Measurements from ENCODE around the gene BEST4.
"Not testable (repeated sequence)": the region's sequence is repeated elsewhere in the genome, so short reads cannot be mapped to it uniquely, and the experiment has no call there.

BEST4 gene

GRCh38 chr1:44817771-44818495 is 30.0 kb upstream of the BEST4 start:
- no peak for TF ChIP-seq CTCF (IDR thresholded peaks at IDR 0.05; ENCODE audit: insufficient read depth, missing control alignments)
- DNase-seq (ENCODE audit: insufficient read length, low spot score) (no peak), FAIRE-seq (no peak)

- no peak for DNase-seq (ENCODE audit: insufficient read length, low spot score)
- FAIRE-seq: no peak
- TF ChIP-seq CTCF (IDR thresholded peaks at IDR 0.05; ENCODE audit: insufficient read depth, missing control alignments): no peak
Observed at GRCh38 chr1:44817307-44817706, 29.3 kb upstream of the BEST4 start.

- not testable (repeated sequence) for DNase-seq (ENCODE audit: insufficient read length, low spot score); FAIRE-seq
Observed at GRCh38 chr1:44815926-44816325, 28.0 kb upstream of the BEST4 start.

GRCh38 chr1:44812822-44813543 is 25.0 kb upstream of the BEST4 start:
- DNase-seq (ENCODE audit: insufficient read length, low spot score): no peak
- no peak for FAIRE-seq
- TF ChIP-seq CTCF (IDR thresholded peaks at IDR 0.05; ENCODE audit: insufficient read depth, missing control alignments): no peak

GRCh38 chr1:44811234-44811633 is 23.3 kb upstream of the BEST4 start:
- no peak for FAIRE-seq
- no peak for TF ChIP-seq CTCF (IDR thresholded peaks at IDR 0.05; ENCODE audit: insufficient read depth, missing control alignments)
- no peak for DNase-seq (ENCODE audit: insufficient read length, low spot score)

- DNase-seq (ENCODE audit: insufficient read length, low spot score); FAIRE-seq: not testable (repeated sequence)
Observed at GRCh38 chr1:44810762-44811105, 22.8 kb upstream of the BEST4 start.

GRCh38 chr1:44810101-44810761 is 22.3 kb upstream of the BEST4 start:
- DNase-seq (ENCODE audit: insufficient read length, low spot score) (no peak), FAIRE-seq (no peak)
- TF ChIP-seq CTCF (IDR thresholded peaks at IDR 0.05; ENCODE audit: insufficient read depth, missing control alignments): no peak
